ENCODE results near the gene ZNF148.

- TF ChIP-seq CTCF (IDR thresholded peaks at IDR 0.05) (no peak), POLR2A (IDR thresholded peaks at IDR 0.05) (no peak)
Measured at GRCh38 chr3:125281381-125281780, 93.7 kb downstream of the ZNF148 start.
